HG03066 (cell line): ENCODE measurements around the gene LRFN4.

Experiments used
- ATAC-seq: cut with Tn5 transposase; IDR thresholded peaks from one replicate; pipeline ENCODE4 v1.9.1; 2021; ENCODE audit warnings: low read depth; ENCODE audit not compliant: unreplicated experiment

The LRFN4 gene

DNA sequence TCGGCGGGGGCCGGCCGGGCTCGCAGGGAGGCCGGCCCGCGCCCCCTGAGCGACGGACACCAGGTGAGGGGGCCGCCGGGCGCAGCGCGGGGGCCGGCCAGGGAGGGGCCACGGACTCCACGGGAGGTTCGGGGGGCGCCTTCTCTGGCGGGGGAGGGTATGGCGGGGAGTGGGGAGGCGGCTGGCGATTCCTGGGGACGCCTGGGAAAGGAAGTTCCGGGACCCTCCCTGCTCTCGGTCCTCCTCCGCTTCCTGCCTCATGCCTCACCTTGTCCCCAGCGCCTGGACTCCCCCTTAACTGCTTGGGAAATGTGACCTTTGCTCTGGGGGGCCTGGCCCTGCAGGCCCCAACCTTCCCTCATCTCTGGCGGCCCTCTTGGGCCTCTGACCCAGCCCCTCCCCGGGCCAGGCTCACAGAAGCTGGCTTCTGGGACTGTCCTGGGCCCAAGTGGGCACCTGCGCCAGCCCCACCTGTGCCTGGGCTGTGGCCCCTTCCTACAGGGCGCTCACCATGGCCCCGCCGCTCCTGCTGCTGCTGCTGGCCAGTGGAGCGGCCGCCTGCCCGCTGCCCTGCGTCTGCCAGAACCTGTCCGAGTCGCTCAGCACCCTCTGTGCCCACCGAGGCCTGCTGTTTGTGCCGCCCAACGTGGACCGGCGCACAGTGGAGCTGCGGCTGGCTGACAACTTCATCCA, 516 bp downstream of the LRFN4 start:
- ATAC-seq: no peak

- no peak for ATAC-seq
These were observed 992 bp downstream of the LRFN4 start for GRCh38 chr11:66857927-66858185.

GRCh38 chr11:66858186-66858938, 1.5 kb downstream of the LRFN4 start:
- ATAC-seq: no peak

- ATAC-seq: no peak
These were observed 2.2 kb downstream of the LRFN4 start for GRCh38 chr11:66858939-66859685.

GRCh38 chr11:66859686-66860448, 3.0 kb downstream of the LRFN4 start:
- no peak for ATAC-seq

DNA sequence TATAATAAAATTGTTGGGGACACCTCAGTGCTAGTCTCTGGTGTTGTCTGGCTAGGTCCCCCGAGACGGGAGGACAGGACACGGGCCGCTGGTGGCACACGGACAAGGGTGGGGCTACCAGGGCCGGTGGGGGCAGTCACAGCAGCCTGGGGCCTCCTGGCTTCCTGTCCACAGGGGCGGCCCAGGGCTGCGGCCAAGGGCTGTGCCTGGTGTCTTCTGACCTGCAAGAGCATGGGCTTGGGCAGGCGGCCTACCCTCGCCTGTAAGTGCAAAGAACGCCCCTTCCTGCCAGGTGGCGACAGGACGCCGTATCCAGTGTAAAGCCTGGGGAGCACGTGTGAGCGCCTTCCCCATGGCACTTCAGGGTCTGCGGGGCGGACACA, 3.6 kb downstream of the LRFN4 start:
- ATAC-seq: no peak

DNA sequence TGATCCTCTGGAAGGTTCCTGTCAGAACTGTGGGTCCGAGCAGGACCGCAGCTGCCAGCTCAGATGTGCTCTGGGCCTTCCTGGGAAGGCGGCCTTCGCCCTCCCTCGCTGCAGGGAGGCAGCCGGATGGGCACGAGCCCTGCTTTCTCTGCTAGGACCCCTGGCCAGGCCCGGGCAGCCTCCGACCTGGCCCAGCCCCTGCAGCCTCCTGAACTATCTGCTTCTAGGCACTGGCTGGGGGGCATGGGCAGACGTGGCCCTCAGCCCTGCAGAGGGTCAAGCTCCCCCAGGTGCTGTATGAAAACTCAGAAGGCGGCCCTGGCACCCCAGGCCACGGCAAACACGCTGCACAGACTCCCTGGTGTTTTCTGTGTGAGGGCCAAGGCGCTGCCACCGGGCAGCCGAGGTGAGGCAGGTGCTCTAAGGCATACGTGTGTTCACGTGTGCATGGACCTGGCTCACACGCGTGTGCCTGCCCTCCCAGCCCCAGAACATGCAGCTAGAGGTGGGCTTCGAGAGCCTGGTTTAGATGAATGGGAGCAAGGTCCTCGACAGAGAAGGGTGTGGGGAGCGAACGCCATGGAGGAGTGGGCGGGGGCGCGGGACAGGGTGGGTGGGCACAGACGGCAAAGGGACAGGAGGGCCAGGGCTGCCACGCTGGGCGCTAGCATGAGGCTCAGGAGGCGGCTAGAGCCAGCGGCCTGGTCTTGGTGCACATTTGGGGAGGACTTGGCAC, 4.3 kb downstream of the LRFN4 start:
- ATAC-seq: no peak

DNA sequence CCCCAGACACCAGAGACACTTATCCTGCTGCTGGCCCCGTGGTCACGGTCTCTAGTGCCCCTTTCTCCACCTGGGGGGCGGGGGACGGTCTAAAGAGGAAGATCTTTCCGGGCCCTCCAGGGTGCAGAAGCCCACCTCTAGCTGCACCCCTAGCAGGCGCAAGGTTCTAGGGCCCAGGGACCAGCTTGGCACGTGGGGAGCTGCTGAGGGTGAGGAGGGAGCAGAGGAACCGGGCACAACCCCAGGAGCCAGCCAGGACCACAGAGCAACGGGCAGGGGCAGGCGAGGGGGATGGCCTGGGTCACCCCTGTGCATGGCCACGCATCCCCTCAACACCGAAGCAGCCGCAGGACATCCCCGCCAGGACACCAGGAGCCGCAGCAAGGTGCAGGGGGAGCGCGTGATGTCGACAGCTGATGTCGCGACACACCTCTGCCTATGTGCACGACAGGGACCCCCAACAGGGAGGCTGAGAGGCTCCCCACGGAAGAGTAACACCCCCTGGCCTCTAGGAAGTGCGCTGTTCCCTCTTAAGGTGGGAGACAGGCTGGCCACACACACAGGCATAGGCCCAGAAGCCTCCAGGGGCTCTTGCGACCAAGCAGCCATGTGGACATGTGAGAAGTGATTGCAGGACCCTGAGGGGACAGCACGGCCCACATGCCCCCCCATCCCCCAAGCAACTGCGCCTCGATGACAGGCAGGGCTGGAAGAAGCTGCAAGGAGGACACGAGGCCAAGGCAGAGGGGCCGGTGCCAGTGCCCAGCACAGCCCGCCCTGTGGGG, 5.1 kb downstream of the LRFN4 start:
- ATAC-seq: no peak

- no peak for ATAC-seq
These were observed 5.7 kb downstream of the LRFN4 start for GRCh38 chr11:66862559-66863037.

- no peak for ATAC-seq
These were observed 6.7 kb downstream of the LRFN4 start for GRCh38 chr11:66863428-66864125.

DNA sequence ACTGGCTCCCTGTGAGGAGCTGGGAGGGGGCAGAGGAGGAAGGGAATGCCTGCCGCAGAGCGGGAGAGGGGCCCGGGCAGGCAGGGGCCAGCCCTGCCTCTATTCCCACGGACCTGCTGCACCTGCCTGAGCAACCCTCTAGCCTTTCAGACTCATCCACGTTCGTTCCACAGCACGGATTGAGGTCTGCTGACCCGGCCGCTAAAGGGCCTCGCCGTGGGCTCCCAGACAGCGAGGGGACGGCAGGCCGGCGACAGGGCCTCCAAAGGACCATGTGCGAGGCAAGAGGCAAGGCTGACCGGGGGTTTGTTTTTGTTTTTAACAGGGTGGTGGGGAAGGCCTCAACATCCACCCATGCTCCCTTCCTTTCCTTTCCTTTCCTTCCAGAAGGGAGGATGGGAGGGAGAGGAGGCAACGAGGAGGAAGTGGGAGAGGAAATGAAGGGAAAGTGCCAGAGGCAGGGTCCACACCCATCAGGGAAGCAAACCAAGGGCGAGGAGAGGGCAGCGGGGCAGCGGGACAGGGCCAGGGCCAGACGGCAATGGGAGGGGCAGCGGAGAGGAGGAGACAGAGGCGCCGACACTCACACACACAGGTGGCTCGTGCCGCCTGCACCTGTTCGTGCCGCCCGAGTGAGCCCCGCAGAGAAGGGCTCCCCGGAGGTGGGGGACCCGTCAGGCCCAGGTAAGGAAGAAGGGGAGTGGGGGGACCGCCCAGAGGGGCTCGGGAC, 7.5 kb downstream of the LRFN4 start:
- ATAC-seq: no peak

GRCh38 chr11:66864924-66865697, 8.2 kb downstream of the LRFN4 start:
- no peak for ATAC-seq

GRCh38 chr11:66866007-66866406, 9.1 kb downstream of the LRFN4 start:
- no peak for ATAC-seq

GRCh38 chr11:66866511-66866986, 9.7 kb downstream of the LRFN4 start:
- ATAC-seq: no peak

DNA sequence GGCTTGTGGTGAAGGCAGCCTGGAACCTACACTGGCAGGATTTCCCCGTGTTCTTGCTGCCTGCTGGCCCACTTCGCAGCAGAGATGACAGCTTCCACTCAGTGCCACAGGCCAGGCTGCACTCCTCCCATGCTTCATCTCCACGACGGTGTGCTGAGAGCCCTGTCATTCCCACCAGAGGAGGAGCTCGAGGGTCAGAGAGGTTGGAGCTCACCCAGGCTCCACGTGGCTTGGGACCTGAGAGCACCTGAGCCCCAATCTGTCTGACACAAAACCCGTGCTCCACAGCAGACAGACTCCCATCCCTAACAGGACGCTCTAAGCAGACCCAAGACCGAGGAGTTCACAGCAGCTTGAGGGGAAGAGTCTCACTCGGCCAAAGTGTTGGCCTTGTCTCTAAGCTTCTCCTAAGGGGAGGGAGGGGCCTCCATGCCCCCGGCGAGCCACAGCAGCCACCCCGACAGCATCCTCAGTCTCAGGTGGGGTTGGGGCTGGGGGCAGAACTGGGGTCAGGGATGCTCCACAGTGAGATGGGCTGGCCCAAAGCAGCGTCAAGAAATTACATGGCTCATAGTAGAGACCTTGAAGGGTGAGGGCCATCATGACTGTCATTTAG, 10.7 kb downstream of the LRFN4 start:
- ATAC-seq: no peak

GRCh38 chr11:66868082-66868725, 11.3 kb downstream of the LRFN4 start:
- no peak for ATAC-seq
